Amniotic stem cell (primary cell): ENCODE results near the gene CLDN1.
"Not testable (repeated sequence)": the region's sequence is repeated elsewhere in the genome, so short reads cannot be mapped to it uniquely, and the experiment has no call there.

Experiments used
- DNase-seq: peaks from one replicate; lab custom pipeline; 2025; lab: John Stamatoyannopoulos, UW

The CLDN1 gene

DNA sequence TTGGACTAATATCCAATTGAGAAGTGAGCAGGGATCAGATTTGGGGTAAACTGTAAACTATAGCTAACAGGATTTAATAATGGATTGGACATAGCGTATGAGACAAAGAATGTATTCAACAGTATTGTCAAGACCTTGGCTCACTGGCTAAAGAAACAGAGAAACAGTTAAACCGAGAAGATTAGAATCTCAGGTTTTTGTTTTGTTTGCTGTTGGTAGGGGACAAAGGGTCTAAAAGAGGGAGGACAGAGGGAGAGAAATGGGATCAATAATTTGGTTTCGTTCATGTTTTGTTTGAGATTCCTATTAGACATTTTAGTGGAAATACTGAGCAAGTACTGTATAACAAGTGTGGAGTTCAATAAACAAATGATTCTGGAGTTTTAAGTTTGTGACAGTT, 28.6 kb downstream of the CLDN1 start:
- DNase-seq: no peak

DNA sequence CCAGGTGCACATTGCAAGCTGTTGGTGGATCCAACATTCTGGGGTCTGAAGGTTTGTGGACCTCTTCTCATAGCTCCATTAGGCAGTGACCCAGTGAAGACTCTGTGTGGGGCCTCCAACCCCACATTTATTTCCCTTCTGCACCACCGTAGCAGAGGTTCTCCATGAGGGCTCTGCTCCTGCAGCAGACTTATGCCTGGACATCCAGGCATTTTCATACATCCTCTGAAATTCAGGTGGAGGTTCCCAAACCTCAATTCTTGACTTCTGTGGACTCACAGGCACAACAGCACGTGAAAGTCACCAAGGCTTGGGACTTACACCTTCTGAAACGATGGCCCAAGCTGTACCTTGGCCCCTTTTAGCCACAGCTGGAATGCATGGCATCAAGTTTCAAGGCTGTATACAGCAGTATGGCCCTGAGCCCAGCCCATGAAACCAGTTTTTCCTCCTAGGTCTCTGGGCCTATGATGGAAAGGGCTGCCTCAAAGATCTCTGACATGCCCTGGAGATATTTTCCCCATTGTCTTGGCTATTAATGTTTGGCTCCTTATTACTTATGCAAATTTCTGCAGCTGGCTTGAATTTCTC, 30.2 kb downstream of the CLDN1 start:
- DNase-seq: no peak

DNA sequence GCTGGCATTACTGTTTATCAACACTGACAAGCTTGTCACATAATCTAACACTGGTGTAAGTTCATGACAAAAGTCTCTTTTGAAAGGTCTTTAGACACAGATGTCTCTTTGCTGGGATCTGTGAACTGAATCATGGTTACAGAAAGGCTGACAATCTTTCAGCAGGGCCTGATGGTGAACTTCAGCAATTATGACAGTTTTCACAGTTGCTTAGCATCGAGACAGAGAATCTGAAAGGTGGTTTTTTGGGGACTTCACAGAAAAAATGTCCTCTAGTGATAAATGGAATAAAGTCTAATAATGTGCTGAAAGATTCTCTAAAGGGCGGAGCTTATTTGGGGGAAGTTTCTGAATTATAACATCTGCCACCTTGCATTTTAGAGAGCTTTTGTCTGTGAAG, 32.3 kb downstream of the CLDN1 start:
- no peak for DNase-seq

DNA sequence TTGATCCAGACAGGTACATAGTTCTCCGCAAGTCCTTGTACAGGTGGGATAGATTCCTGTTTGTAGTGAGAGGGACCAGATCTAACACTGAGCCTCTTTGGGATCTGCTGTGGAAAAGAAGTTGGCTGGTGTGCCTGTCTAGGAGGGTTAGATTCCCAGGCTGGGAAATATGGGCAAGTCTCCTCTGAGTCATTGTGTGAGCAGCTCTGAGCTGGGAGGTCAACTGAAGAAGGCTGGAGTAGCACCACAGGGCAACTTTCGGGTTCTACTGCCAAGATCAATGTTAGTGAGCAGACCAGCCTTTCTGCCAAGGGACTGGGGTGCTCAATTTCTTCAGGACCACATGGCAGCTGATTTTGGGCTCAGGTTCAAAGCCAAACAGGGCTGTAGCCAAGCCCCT, 33.4 kb downstream of the CLDN1 start:
- DNase-seq: no peak

DNA sequence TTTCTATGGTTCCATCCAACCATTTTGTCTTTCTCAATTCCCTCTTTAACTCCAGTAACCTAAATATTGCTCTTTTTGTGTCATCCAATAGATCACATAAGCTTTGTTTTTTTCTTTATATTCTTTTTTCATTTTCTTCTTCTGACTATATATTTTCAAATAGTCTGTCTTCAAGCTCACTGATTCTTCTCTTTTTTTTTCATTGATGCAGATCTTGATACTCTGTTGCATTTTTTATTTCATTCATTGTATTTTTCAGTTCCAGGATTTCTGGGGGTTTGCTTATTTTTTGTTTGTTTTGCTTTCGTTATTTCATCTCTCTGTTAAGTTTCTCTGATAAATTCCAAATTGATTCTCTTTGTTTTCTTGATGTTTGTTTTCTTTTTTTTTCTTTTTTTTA, 36.2 kb downstream of the CLDN1 start:
- no peak for DNase-seq

DNA sequence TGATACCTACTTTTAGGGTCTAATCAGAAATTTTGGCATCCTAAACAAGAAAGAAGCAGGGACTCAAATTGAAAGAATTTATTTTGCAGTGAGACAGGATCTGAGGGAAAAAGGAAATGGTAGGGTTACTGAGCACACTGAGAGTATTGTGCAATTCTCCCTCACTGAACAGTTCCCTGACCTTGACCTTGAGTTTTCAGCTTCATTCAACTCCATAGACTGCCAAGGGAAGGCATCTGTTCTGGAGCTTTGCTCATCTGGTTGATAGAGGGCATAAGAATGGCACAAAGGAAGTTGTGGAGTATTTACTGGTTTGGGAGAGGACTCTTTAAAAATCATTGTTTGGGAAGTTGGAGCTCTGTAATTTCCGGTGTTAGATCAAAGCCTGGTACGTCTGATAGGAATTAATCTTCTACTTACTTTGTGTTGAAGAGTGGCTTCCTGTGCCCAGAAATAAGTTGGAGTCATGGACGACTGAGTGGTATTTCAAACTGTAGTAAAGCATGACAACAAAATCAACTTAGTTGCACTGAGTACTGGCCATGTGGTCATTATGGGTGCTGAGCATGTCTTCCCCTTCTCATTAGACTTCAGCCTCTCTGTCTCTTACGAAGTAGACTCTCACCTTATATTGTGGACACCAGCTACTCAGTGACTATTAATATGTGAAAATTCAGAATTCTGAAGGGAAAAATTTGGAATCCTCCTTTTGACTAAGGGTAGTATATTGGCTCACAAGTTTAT, 40.8 kb downstream of the CLDN1 start:
- DNase-seq: no peak

DNA sequence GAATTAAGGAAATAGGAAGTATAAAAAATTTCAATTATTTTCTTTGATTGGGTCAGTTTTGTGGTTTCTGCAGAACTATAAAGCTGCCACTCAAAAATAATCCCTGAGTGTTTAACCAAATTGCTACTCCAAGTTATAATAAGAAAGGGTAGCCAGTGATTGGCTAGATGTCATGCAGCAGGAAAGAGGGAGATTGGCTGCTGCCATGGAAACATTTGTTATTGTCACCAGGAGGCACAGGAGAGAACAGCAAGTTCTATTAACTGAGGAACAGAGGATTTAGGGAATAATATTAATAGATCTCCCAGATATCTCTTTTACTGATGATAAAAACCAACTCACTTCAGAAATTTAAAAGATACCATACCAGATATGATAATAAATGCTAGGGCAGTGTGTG, 42.6 kb downstream of the CLDN1 start:
- no peak for DNase-seq

DNA sequence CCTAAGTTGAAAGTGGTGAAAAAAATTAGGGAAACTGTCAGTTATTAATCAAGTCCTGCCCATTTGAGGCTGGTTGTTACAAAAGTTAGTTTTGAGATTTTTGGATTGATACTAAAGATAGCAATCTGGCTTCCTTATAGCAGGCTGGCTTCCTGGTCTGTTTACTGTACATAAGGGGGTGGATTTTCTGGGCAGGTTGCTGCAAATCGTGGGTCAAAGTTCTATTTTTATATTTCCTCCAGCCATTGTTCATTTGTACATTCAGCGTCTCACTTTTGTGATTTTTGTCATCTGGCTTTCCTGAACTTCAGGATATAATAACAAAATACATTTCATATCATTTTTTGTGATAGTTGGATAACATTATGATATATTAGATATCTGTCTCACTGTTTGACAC, 49.5 kb downstream of the CLDN1 start:
- DNase-seq: no peak

DNA sequence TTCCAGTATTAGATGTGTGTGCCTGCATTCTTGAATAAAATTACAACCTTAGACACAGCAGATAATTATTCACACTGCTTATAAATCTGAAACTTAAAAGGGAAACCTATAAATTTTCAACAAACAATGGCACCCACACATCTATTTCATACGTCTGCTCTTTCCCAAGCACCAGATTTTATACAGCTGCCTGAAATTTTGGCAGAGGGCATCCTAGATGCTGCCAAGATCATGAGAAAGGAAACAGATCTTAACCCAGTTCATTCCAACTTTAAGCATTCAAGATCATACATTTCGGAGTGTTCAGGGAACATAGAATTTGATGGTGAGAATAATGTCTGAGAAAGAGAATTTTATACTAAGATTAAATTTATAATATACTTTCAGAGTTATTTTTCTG, 53.1 kb downstream of the CLDN1 start:
- DNase-seq: no peak

DNA sequence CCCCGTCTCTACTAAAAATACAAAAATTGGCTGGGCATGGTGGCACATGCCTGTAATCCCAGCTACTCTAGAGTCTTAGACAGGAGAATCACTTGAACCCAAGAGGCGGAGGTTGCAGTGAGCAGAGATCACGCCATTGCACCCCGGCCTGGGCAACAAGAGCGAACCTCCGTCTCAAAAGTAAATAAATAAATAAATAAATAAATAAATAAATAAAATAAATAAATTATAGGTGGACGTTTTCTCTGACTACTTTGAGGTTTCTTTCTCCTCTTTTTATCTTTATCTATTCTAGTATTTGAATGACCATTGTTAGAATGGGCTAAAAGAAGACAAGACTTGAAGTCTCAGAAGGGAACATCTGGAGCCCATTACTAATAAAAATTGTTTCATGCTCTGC, 54.8 kb downstream of the CLDN1 start:
- DNase-seq: not testable (repeated sequence)

DNA sequence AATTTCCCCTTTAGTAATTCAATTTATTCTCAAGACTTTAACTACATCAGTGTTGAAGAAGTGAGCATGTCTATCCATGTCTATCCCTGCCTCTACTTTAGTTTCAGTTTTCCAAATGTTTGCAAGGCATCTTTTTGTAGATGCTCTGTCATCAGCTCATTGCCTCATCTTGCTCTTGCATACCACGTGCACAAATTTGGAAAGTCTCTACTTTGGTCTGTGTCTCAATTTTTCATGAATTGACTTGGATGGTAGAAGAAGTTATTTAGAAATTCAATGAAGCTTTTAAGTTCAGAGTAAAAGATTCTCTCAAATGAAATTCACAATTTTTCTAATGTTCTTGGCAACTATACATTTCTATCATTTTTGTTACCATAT, 55.3 kb downstream of the CLDN1 start:
- no peak for DNase-seq

DNA sequence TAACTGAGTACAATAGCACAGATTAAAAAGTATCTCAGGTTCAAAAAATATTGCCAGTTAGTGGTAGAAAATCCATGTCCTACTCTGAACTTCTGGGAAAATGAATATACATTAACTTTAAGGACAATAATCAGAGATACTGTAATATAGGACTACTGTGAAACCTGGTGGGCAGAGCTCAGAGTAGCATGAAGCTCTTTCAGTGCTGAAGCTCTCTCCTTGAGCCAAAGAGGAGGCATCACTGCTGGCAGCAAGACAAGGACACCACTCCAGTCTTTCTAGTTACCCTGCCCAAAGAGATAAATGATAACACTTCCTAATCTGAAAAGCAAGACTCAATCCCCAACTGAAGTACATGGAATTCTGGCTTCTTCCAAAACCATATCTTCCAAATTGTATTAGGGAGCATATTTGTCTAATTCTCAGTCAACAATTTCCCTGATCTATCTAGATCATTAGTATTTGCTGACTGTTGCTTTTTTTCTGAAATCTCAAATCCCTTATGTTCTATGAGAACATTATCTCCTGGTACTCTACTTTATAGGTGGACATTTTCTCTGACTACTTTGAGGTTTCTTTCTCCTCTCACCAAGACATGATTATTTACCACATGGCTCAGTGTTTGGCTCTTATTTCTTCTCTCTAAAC, 55.9 kb downstream of the CLDN1 start:
- DNase-seq: no peak

DNA sequence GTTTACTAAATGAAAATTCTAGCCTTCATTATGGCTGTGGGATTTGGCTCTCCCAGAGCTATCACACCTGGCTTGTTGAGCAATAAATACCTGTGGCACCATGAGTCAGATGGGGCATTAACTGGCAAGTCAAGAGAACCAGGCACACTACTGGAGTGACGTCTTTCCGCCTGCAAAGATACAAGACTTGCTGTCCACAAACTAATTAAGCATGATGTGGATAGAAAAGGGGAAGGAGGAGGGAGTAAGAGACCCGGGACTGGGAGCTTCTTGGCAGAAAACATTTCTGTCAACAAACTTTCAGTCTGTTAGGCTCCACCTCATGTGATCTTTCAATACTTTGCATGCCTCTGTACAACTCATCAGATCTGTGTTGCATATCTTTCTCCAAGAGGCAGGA, 56.5 kb downstream of the CLDN1 start:
- no peak for DNase-seq

DNA sequence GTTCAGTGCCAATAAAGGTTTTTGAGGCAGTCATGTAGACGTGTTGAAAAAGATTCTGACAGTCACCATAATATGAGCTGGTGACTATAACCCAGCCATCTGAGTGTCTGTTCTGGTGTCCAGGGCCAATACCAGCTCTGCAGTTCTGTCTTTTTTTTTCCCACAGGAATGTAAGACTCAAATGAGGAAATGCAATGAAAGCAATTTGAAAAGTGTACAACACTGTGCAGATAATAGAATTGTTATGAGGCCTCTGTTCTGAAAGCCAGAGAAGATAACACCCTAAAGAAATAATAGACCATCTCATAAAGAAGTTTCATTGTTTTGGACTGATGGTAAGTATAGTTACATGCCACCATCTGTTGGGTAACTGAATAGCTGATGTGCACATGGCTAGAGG, 57.1 kb downstream of the CLDN1 start:
- DNase-seq: no peak

DNA sequence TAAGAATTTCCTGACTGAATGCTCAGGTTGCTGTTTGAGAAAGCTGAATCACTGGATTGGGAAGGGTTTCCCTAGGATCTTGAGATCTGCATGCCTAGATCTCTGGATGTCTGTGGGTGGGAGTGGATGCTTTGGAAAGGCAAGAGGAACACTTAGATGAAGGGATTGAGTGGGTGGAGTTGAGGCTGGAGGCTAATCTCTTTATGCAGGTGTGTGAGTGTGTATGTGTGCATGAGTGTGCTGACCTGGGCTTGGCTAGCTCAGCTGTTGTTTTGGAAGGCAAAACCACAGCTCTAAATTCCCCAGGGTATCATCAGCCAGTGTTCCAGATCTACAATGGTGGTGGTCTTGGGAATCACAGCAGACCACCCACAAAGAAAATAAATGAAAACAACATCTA, 60.5 kb downstream of the CLDN1 start:
- no peak for DNase-seq

DNA sequence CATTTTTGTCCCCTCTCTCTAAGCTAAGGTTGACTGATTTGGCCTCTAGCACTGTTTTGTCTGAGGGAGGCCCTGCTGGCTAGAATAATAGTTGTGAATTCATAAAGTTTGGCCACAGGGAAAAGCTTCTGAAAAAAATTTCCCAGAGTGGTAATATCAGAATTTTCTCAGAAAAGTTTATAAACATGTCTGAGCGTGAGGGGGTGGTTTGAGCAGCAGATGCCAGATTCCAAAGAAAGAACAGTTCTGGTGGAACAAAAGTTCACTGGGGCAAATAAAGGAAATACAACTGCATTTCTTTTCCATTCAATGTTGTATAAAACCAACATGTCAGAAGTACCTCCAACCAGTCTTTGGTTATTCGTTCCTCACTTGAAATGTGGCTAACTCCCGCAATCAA, 61.2 kb downstream of the CLDN1 start:
- DNase-seq: no peak

DNA sequence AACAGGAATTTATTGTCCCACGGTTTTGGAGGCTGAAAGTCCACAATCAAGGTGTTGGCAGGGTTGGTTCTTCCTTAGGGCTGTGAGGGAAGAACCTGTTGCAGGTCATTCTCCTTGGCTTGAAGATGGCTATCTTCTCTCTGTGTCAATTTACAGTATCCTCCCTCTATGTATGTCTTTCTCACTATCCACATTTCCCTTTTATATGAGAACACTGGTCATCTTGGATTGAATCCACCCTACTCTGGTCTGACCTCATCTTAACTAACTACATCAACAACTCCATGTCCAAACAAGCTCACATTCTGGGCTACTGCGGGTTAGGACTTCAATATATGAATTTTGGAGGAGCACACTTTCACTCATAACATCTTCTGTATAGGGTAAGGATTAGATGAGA, 61.9 kb downstream of the CLDN1 start:
- DNase-seq: no peak

DNA sequence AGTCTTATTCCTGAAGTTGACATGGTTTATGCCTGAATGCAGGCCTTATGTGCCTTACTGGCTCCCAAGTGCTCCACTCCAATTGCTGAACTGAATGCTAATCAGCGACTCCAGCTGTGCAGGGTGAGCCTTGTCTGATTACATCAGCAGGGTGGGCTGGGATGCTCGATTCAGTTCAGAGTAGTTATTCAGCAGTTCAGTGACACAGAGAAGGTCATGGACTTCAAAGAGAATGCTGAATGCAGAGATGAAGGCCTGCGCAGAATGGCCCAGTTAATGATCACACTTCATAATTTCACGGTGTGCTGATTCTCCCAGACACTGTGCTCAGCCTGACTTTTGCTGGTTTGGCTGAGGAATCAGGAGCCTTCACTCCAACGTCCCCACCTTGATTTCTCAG, 63.6 kb downstream of the CLDN1 start:
- no peak for DNase-seq
